B cell (primary cell): ENCODE measurements around the gene SPATA3.

Experiments used
- EZH2 ChIP-seq: IDR thresholded peaks from 2 replicates; pipeline ENCODE4 v1.6.1; 2012; ENCODE audit warnings: borderline replicate concordance, low read depth, mild to moderate bottlenecking, moderate library complexity, low read length; ENCODE audit not compliant: insufficient read depth, poor library complexity, severe bottlenecking
- TF ChIP-seq, protein P1 (sequence below): fragments of 200-600 bp; IDR thresholded peaks from one replicate; pipeline ENCODE4 v1.8.0; 2022; ENCODE audit warnings: antibody characterized with exemption, mild to moderate bottlenecking

DNA sequence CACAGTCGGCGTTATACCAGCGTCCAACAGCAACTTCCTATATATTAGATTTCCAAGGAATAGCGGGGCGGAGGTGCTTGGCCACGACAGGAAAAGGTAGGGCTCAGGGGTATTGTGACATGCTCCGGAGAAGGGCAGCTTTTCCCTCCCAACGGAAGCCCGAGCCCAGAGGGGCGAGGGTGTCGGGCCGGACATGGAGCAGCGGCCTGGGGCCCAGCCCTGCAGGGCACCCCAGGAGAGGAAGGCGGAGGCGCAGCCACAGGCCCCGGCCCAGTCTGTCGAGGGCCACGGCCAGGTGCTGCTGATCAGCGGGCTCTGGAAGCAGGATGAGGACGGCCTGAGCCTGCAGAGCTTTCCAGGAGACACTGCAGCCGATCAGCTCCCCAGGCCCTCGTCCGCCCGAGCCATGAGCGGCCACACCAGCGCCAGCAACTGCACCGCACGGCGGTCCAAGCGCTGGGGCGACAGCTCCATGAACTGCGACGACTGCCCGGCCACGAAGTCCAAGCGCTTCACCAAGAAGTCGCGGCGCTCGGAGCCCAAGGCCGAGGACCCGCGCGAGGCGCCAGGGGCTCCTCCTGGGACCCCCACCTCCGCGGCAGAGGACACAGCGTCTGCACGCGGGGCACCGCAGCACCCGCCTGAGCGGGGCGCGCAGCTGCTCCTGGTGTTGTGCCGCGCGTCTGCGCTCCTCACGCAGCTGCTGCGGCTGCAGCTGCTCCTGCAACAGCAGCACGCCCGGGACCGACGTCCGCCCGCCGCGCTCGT is 5.6 kb upstream of the SPATA3 start:
- TF ChIP-seq, protein P1, sequence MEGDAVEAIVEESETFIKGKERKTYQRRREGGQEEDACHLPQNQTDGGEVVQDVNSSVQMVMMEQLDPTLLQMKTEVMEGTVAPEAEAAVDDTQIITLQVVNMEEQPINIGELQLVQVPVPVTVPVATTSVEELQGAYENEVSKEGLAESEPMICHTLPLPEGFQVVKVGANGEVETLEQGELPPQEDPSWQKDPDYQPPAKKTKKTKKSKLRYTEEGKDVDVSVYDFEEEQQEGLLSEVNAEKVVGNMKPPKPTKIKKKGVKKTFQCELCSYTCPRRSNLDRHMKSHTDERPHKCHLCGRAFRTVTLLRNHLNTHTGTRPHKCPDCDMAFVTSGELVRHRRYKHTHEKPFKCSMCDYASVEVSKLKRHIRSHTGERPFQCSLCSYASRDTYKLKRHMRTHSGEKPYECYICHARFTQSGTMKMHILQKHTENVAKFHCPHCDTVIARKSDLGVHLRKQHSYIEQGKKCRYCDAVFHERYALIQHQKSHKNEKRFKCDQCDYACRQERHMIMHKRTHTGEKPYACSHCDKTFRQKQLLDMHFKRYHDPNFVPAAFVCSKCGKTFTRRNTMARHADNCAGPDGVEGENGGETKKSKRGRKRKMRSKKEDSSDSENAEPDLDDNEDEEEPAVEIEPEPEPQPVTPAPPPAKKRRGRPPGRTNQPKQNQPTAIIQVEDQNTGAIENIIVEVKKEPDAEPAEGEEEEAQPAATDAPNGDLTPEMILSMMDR = no peak
- TF ChIP-seq EZH2 = no peak
